ENCODE results near the gene RALGPS2. TPM values are rescaled to one million over a fixed set of nuclear protein-coding genes. Genes with fewer than 3 reads are reported as not detected.

The RALGPS2 gene
- total RNA-seq, 1 experiment from 2014 or later = 38.0 TPM

DNA sequence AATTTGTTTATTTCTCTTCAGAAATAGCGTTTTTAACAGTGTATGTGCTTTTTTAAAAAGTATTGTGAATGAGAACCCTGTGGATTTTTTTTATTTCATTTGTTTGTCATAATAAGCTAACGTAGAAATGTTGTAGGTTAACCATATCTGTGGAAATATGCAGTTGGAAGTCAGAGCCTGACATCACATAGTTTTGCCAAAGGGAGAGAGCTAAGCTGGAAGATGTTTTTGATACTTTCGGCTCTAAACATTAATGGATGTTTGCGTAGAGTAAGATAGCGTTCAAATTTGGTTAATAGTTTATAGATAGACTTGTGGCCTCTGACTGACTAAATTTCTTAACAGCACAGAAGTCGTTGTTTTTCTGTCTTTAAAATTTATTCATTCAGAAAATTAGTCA is 193.3 kb downstream of the RALGPS2 start (continued):
- TF ChIP-seq, protein P1, sequence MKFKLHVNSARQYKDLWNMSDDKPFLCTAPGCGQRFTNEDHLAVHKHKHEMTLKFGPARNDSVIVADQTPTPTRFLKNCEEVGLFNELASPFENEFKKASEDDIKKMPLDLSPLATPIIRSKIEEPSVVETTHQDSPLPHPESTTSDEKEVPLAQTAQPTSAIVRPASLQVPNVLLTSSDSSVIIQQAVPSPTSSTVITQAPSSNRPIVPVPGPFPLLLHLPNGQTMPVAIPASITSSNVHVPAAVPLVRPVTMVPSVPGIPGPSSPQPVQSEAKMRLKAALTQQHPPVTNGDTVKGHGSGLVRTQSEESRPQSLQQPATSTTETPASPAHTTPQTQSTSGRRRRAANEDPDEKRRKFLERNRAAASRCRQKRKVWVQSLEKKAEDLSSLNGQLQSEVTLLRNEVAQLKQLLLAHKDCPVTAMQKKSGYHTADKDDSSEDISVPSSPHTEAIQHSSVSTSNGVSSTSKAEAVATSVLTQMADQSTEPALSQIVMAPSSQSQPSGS (CRISPR knock-in tag; IDR thresholded peaks at IDR 0.05; ENCODE audit: borderline replicate concordance, low read depth) = no peak
- TF ChIP-seq ZNF219 (CRISPR knock-in tag; IDR thresholded peaks at IDR 0.05; ENCODE audit: borderline replicate concordance) (no peak), MYBL2 (CRISPR knock-in tag; IDR thresholded peaks at IDR 0.05) (no peak), JUN (CRISPR knock-in tag; IDR thresholded peaks at IDR 0.05) (no peak)

DNA sequence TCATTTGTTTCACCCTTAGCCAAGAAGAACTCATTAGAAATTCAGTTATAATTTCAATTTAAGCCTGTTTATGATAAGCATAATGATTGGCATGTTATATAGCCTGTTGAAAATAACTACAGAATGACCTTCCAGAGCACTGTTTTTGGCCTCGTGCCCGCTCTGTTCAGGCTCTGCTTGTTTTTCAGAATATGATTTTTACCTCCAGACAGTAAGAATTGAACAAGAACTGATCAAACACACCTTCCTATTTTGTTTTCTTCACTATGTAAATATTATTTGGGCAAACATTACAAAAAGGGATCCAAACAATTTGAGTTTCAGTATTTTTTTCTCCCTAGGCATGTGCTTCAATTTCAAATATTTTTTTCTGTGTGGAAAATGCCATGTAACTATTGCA is 193.9 kb downstream of the RALGPS2 start:
- DNase-seq (ENCODE audit: low spot score) (no peak), ATAC-seq (no peak)
- TF ChIP-seq, protein P2, sequence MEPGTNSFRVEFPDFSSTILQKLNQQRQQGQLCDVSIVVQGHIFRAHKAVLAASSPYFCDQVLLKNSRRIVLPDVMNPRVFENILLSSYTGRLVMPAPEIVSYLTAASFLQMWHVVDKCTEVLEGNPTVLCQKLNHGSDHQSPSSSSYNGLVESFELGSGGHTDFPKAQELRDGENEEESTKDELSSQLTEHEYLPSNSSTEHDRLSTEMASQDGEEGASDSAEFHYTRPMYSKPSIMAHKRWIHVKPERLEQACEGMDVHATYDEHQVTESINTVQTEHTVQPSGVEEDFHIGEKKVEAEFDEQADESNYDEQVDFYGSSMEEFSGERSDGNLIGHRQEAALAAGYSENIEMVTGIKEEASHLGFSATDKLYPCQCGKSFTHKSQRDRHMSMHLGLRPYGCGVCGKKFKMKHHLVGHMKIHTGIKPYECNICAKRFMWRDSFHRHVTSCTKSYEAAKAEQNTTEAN (CRISPR knock-in tag; IDR thresholded peaks at IDR 0.05) = no peak
- TF ChIP-seq HMGA2 (CRISPR knock-in tag; IDR thresholded peaks at IDR 0.05) = no peak
- H3K4me3 Mint-ChIP-seq = no peak overlapping the region
- CTCF ChIA-PET = no interaction called here
- no peak overlapping the region for H3K27ac Mint-ChIP-seq
- H3K36me3 Mint-ChIP-seq = peaks cover 14% of the 10 kb centered on the region
- peaks cover 2% of the 10 kb centered on the region; the same call in 1 of the 2 replicates for H3K4me1 Mint-ChIP-seq
- POLR2A ChIA-PET = no interaction called here
- H3K27me3 Mint-ChIP-seq (ENCODE audit: low read depth) = no peaks in the 10 kb centered on the region
- no peaks in the 10 kb centered on the region for H3K9me3 Mint-ChIP-seq

DNA sequence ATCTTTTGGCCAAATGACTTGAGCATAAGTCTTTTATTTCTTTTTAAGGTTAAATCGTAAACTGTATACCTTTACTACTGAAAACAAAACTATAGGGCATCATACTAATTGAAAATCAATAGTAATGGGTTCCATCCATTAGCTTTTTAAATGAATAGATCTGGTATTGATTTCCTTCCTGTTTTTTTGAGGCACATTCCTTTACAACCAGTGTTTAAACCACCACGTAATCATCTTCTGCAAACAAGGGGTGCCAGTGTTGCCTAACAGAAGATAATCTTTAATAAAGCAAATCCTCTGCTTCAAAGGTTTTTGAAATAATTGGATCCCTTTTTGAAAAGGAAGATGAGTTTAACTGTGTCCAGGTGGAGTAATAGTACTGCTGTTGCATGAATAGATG is 194.5 kb downstream of the RALGPS2 start:
- H3K27me3 Mint-ChIP-seq (ENCODE audit: low read depth) = no peaks in the 10 kb centered on the region
- ATAC-seq (no peak), DNase-seq (ENCODE audit: low spot score) (no peak)
- CTCF ChIA-PET = no interaction called here
- POLR2A ChIA-PET = no interaction called here
- H3K36me3 Mint-ChIP-seq = peaks cover 10% of the 10 kb centered on the region
- H3K9me3 Mint-ChIP-seq = peaks cover 4% of the 10 kb centered on the region; the same call in 1 of the 2 replicates
- TF ChIP-seq GABPB1 (CRISPR knock-in tag; IDR thresholded peaks at IDR 0.05) (0 out of 2 replicates have a peak, but pooled peaks have one; percentile 33), ZNF423 (CRISPR knock-in tag; IDR thresholded peaks at IDR 0.05) (no peak), PRRX2 (CRISPR knock-in tag; IDR thresholded peaks at IDR 0.05) (no peak), TCF7 (CRISPR knock-in tag; IDR thresholded peaks at IDR 0.05; ENCODE audit: low read depth) (no peak)
- no peak overlapping the region for H3K27ac Mint-ChIP-seq
- H3K4me3 Mint-ChIP-seq = no peak overlapping the region
- H3K4me1 Mint-ChIP-seq = peaks cover 2% of the 10 kb centered on the region; the same call in 1 of the 2 replicates

DNA sequence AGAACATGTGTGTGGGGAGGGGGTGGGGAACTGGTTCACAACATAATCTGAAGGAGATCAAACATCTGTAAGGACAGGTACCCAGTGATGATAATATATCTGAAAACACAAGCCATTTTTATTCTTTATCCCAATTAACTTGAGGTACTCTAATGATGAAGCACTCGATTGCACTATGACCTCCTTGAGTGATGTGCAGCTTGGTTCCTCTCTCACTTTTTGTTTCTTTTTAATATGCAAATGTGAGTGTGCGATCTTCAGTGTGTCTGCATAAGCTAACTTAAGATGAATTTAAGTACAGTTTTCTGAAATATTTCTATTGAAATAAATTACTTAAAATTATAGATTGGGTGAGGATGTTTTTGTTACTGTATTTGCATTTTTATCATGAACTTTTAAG is 196.5 kb downstream of the RALGPS2 start:
- no peak overlapping the region for H3K4me3 Mint-ChIP-seq
- no peak for ATAC-seq
- CTCF ChIA-PET = interaction anchor here (2.4 kb wide), 1 partner anchor 81 kb away, joined by 9 read pairs; no protein-coding TSS in a partner anchor
- TF ChIP-seq MXD4 (CRISPR knock-in tag; IDR thresholded peaks at IDR 0.05; ENCODE audit: borderline replicate concordance) (no peak), ZNF138 (CRISPR knock-in tag; conservative IDR thresholded peaks at IDR 0.05) (no peak), CREM (CRISPR knock-in tag; IDR thresholded peaks at IDR 0.05) (no peak), GTF2I (CRISPR knock-in tag; conservative IDR thresholded peaks at IDR 0.05) (no peak), ELF4 (CRISPR knock-in tag; IDR thresholded peaks at IDR 0.05; ENCODE audit: low read depth) (no peak), CREB1 (CRISPR knock-in tag; IDR thresholded peaks at IDR 0.05) (no peak)
- TF ChIP-seq, protein P3, sequence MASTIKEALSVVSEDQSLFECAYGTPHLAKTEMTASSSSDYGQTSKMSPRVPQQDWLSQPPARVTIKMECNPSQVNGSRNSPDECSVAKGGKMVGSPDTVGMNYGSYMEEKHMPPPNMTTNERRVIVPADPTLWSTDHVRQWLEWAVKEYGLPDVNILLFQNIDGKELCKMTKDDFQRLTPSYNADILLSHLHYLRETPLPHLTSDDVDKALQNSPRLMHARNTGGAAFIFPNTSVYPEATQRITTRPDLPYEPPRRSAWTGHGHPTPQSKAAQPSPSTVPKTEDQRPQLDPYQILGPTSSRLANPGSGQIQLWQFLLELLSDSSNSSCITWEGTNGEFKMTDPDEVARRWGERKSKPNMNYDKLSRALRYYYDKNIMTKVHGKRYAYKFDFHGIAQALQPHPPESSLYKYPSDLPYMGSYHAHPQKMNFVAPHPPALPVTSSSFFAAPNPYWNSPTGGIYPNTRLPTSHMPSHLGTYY (CRISPR knock-in tag; IDR thresholded peaks at IDR 0.05) = no peak
- TF ChIP-seq, protein P4, sequence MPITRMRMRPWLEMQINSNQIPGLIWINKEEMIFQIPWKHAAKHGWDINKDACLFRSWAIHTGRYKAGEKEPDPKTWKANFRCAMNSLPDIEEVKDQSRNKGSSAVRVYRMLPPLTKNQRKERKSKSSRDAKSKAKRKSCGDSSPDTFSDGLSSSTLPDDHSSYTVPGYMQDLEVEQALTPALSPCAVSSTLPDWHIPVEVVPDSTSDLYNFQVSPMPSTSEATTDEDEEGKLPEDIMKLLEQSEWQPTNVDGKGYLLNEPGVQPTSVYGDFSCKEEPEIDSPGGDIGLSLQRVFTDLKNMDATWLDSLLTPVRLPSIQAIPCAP (CRISPR knock-in tag; IDR thresholded peaks at IDR 0.05) = no peak
- TF ChIP-seq, protein P5, sequence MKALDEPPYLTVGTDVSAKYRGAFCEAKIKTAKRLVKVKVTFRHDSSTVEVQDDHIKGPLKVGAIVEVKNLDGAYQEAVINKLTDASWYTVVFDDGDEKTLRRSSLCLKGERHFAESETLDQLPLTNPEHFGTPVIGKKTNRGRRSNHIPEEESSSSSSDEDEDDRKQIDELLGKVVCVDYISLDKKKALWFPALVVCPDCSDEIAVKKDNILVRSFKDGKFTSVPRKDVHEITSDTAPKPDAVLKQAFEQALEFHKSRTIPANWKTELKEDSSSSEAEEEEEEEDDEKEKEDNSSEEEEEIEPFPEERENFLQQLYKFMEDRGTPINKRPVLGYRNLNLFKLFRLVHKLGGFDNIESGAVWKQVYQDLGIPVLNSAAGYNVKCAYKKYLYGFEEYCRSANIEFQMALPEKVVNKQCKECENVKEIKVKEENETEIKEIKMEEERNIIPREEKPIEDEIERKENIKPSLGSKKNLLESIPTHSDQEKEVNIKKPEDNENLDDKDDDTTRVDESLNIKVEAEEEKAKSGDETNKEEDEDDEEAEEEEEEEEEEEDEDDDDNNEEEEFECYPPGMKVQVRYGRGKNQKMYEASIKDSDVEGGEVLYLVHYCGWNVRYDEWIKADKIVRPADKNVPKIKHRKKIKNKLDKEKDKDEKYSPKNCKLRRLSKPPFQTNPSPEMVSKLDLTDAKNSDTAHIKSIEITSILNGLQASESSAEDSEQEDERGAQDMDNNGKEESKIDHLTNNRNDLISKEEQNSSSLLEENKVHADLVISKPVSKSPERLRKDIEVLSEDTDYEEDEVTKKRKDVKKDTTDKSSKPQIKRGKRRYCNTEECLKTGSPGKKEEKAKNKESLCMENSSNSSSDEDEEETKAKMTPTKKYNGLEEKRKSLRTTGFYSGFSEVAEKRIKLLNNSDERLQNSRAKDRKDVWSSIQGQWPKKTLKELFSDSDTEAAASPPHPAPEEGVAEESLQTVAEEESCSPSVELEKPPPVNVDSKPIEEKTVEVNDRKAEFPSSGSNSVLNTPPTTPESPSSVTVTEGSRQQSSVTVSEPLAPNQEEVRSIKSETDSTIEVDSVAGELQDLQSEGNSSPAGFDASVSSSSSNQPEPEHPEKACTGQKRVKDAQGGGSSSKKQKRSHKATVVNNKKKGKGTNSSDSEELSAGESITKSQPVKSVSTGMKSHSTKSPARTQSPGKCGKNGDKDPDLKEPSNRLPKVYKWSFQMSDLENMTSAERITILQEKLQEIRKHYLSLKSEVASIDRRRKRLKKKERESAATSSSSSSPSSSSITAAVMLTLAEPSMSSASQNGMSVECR (CRISPR knock-in tag; IDR thresholded peaks at IDR 0.05; ENCODE audit: borderline replicate concordance) = no peak
- TF ChIP-seq, protein P6, sequence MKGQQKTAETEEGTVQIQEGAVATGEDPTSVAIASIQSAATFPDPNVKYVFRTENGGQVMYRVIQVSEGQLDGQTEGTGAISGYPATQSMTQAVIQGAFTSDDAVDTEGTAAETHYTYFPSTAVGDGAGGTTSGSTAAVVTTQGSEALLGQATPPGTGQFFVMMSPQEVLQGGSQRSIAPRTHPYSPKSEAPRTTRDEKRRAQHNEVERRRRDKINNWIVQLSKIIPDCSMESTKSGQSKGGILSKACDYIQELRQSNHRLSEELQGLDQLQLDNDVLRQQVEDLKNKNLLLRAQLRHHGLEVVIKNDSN (CRISPR knock-in tag; IDR thresholded peaks at IDR 0.05) = no peak

More for the DNA sequence above, 196.5 kb downstream of the RALGPS2 start:
- Mint-ChIP-seq H3K4me1 (peaks cover 2% of the 10 kb centered on the region; the same call in 1 of the 2 replicates), H3K27me3 (ENCODE audit: low read depth) (no peaks in the 10 kb centered on the region), H3K9me3 (peaks cover 4% of the 10 kb centered on the region; the same call in 1 of the 2 replicates), H3K36me3 (peaks cover 4% of the 10 kb centered on the region), H3K27ac (no peak overlapping the region)
- POLR2A ChIA-PET = interaction anchor here (0.6 kb wide), 1 partner anchor 12 kb away, joined by 8 read pairs; no protein-coding TSS in a partner anchor
- no peak for DNase-seq (ENCODE audit: low spot score)

Measured in WTC11 (cell line).